ENCODE results near the gene POLD3.

Gene POLD3

DNA sequence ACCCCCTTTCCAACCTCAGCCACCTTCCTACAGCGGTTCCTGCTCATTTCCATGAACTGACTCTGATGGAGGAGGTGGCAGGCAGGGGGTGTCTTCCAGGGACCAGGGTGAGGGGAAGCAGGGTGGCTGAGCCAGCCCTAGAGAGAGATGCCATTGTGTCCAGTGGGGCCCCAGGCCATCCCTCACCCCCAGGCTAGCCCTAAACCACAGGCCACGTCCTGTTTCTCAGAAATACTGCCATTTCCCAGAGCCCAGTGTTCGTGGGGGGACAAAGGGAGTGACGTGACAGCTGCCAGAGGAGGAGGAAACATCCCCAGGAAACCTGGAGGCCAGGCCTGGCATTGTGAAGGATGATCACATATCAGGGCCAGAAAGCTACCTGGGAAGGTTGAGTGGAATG is 99.4 kb downstream of the POLD3 start:
- no peak for DNase-seq (ENCODE audit: low read depth)
